Tibial nerve (tissue), 4 donors: Measurements from ENCODE around the gene WDR18.

Experiments
- CTCF ChIP-seq, 5 experiments: fragments of 200-600 bp in 3 of 5; fragments of 450-650 bp in 2 of 5; sonication (generic) in 3 of 5; IDR thresholded peaks; one replicate each; pipeline ENCODE4 v1.5.1; 2016 to 2019; ENCODE audit warnings: antibody characterized with exemption in 5 of 5, mild to moderate bottlenecking in 3 of 5, moderate library complexity in 2 of 5
- EP300 ChIP-seq, 2 donors: sonication (generic); formaldehyde crosslinking; IDR thresholded peaks; one replicate each; pipeline ENCODE4 v1.6.1; 2017; ENCODE audit warnings: antibody characterized with exemption in 2 of 2, mild to moderate bottlenecking in 1 of 2
- POLR2A ChIP-seq, 2 donors: fragments of 450-650 bp; IDR thresholded peaks; one replicate each; pipeline ENCODE4 v1.6.1; 2017; ENCODE audit warnings: antibody characterized with exemption in 2 of 2, mild to moderate bottlenecking in 2 of 2, moderate library complexity in 2 of 2

DNA sequence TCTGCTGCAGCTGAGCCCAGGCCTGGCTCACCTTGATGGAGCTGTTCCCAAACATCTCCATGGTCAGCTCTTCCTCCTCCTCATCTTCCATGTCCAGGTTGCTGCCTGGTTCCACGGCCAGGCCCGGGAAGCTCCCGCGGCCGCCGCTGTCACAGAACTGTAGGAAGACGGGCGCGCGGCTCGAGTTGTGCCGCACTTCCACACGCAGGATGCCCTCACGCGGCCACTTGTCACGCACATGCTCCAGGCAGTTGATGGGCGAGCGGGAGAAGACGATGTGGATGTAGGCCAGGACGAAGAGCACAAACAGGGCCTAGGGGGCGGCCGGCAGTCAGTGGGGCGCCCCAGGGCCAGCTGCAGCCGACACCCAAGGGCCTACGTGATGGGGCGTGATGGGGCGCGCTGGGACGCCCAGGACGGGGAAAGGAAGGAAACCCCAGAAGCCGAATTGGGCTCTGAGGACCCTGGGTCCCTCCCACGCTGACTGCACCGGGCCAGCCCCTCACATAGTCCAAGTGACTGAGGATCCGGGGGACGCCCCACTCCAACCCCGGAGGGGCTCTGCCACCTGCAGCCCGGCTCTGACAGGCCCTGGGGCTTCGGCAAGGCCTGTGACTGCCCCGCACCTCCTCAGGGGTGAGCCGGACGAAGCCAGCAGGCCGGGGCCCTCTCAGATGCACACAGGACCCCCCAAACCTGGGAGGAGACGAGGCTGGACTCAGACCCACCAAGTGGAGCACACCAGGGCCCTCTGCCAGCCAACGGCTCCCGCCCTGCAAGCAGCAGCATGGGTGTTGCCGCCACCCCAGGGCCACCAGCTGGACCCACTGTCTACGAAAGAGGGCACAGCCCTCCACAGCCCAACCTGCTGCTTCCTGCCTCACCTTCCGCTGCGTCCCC lies 30.3 kb downstream of the WDR18 start:
- no peak for TF ChIP-seq CTCF (IDR thresholded peaks at IDR 0.05)
- TF ChIP-seq POLR2A (IDR thresholded peaks at IDR 0.05), result no peak
- no peak for TF ChIP-seq EP300 (IDR thresholded peaks at IDR 0.05)
